GM21423 (cell line): Measurements from ENCODE around the gene SELENON.
"Not testable (repeated sequence)": the region's sequence is repeated elsewhere in the genome, so short reads cannot be mapped to it uniquely, and the experiment has no call there.

ENCODE experiments used
- ATAC-seq: cut with Tn5 transposase; IDR thresholded peaks from one replicate; pipeline ENCODE4 v1.9.1; 2021; ENCODE audit warnings: mild to moderate bottlenecking, moderate library complexity; ENCODE audit not compliant: unreplicated experiment

The SELENON gene

GRCh38 chr1:25821630-25822091, 21.7 kb downstream of the SELENON start:
- no peak for ATAC-seq

DNA sequence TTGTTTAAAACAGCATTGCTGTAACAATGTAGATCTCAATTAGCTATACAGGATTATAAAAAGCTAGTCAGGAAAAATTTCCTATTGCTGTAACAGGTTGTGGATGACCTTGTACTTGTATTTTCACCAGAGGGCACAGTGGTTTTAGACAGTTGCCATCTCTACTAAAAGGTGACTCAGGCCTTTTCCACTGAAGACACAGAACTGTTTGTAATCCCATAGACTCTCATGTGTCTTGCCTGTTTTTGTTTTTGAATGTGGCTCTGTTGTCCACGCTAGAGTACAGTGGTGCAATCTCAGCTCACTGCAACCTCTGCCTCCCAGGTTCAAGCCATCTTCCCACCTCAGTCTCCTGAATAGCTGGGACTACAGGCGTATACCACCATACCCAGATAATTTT, 25.6 kb downstream of the SELENON start:
- no peak for ATAC-seq

DNA sequence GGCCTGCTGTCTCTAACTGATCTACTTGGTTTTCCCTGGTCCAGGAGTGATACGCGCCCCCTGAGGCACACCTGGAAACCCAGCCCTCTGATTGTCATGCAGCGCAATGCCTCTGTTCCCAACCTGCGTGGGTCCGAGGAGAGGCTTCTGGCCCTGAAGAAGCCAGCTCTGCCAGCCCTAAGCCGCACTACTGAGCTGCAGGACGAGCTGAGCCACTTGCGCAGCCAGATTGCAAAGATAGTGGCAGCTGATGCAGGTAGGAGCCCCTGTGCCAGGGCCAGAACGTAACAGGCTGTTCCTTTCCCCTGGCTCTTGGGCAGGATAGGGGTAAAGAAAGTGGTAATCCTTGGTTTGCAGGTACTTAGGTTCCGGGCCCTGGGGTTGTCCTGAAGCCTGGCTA, 26.6 kb downstream of the SELENON start:
- no peak for ATAC-seq

- ATAC-seq, result no peak
Measured at GRCh38 chr1:25828491-25828890, 28.5 kb downstream of the SELENON start.

- ATAC-seq, result no peak
Measured at GRCh38 chr1:25829046-25829445, 29.1 kb downstream of the SELENON start.

DNA sequence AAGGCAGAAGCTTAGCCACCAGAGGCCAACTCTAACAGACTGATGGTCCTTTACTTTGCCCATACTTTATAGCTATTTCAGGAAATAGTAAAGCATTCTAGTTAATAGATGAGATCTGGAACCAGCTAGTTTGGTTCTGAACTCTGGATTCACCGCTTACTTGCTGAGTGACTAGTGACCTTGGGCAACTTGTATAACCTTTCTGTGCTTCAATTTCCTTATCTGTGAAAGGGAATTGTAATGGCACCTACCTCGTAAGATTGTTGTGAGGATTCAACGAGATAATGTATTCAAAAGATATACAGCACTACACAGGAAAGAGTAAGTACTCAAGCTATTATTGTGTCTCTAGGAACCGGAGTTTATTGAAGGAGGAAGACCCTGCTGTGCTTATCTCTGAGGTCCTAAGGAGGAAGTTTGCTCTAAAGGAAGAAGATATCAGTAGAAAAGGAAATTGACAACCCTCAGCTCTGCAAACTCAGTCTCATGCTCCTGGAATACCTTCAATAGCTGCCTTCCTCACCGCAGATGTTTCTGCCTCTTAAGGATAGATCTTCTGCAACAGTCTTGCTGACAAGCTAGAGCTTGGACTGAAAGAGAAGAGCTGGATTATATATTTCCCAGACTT, 31.7 kb downstream of the SELENON start:
- ATAC-seq, result no peak

- ATAC-seq, result no peak
Measured at GRCh38 chr1:25832336-25833037, 32.5 kb downstream of the SELENON start.

DNA sequence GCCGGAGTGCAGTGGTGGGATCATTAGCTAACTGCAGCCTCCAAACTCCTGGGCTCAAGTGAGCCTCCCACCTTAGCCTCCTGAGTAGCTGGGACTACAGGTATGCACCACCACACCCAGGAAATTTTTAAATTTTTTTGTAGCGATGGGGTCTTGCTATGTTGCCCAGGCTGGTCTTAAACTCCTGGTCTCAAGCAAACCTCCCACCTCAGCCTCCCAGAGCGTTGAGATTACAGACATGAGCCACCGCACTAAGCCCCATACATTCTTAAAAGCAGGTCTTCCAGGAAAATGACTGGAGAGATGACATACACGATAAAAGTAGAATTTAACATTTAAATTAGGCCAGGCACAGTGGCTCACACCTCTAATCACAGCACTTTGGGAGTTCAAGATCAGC, 33.2 kb downstream of the SELENON start:
- no peak for ATAC-seq

DNA sequence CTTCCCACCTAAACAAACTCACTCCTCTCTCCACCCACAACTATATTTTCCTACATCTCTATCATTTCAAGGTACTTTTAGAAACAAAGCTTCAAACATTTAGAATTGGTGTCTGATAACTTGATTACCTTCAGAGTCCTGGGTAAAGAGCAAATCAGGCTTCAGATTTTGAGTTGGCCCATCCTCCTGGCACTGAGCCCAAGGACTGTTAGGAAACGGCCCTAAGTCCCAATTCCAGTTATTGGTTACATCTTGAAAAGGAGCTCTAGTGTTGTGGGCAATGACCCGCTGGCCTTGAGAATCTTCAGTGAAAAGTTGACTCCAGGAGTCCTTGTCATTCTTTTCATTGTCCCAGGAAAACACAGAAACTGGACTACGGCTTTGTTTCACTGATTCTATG, 34.9 kb downstream of the SELENON start:
- ATAC-seq, result no peak

GRCh38 chr1:25836695-25837094, 36.7 kb downstream of the SELENON start:
- no peak for ATAC-seq

DNA sequence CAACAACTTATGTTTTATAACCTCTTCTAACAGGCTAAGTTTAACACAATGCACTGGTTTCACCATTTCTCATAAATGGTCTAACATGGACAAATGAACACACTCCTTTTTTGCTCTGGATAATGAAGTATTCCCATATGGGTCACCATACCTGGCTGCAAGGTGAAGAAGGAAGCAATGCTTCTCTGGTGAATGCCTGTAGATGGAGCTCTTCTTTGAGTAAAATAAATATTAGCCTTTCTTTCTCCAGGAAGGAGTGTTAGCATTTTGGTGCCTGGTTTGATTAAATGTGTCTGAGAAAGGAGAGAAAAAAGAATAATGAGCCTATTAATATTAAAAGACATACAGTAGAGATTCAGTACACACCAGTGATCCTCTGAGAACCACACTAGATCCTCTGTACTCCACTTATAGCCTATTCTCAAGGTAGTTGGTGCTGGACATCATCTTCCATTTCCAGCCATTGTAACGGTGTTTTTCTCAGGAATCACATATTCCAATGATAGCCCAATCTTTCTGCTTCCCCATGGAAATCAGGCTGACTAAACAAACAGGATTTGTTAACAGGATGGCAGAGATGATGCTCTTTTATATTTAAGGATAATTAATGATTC, 37.4 kb downstream of the SELENON start:
- ATAC-seq, result no peak

- not testable (repeated sequence) for ATAC-seq
Measured at GRCh38 chr1:25839808-25840207, 39.8 kb downstream of the SELENON start.

DNA sequence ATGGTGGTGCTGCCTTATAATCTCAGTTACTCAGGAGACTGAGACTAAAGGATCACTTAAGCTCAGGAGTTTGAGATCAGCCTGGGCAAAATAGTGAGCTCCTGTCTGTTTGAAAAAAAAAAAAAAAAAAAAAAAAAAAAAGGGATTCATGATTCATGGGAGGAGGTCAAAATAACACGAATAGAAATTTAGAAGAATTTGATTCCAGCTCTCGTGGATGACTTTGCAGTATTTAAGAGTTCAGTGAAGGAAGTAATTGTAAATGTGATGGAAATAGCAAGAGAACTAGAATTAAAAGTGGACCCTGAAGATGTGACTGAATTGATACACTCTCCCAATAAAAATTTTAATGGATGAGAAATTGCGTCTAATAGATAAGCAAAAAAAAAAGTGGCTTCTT, 43.5 kb downstream of the SELENON start:
- ATAC-seq, result no peak

DNA sequence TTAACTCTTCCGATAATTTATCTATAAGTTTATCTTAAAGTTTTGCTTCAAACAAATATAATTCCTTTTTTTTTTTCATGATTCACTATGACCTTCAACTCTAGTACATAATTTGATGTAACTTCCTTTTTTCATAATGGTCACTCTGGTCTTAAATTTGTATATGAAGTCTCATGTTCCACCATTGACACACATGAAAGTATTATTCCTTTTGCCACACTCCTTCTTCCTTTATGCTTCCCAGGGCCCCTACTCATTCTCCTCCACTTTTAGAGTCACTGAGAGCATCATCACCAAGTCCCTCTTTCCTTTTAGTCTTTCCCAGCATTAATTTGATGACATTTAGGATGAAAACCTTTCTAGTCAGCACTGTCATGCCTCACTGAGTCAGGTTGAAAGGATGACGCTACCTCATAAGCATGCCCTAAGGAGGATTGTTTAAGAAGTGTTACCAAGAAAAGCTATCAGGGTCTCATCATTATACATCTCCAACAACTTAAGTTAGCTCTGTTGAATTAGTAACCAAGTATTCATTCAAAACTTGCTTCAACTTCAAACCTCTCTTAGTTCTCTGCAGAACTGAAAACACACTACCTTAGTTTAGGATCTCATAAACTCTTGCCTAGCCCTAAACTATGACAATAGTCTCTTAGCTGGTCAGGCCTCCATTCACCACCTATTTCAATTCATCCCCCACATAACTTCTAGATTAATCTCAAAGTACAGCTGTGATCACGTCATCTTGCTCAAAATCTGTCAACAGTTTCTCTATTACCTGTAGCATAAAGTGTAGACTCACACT, 44.7 kb downstream of the SELENON start:
- ATAC-seq, result no peak

- no peak for ATAC-seq
Measured at GRCh38 chr1:25845664-25846063, 45.7 kb downstream of the SELENON start.

DNA sequence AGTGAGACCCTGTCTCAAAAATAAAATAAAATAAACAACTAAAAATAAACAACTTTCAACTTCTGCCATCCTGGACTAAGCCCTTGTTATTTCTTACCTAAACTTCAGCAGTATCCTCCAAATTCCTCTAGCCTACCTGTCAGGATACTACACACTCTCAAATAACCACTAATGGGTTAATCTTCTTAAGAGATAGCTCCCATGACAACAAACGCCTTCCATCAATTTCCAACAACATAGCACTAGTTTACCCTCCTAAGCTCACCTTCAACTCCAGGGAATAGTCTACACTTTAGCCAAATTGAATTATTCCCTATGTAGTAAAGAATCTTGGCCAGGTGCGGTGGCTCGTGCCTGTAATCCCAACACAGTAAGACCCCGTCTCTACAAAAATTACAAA, 47.9 kb downstream of the SELENON start:
- ATAC-seq, result no peak

GRCh38 chr1:25848531-25848930, 48.5 kb downstream of the SELENON start:
- no peak for ATAC-seq

- no peak for ATAC-seq
Measured at GRCh38 chr1:25854554-25854953, 54.6 kb downstream of the SELENON start.

DNA sequence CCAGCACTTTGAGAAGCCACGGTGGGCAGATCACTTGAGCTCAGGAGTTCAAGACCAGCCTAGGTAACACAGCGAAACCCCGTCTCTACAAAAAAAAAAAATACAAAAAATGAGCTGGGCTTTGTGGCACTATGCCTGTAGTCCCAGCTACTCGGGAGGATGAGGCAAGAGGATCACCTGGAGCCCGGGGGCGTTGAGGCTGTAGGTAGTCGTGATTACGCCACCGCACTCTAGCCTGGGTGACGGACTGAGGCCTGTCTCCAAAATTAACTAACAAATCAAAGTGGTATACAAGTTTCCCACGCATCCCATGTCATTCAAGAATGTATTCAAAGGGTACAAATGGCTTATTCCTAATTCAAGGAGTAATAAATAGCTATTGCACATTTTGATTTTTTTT, 56.9 kb downstream of the SELENON start:
- ATAC-seq, result no peak

- ATAC-seq, result no peak
Measured at GRCh38 chr1:25858494-25858893, 58.5 kb downstream of the SELENON start.
